ENCODE results near the gene ZNF878. TPM values are rescaled to one million over a fixed set of nuclear protein-coding genes. Genes with fewer than 3 reads are reported as not detected.
A peak's percentile ranks its signal among the peaks of the same experiment; 100 is the strongest.

ZNF878 gene
- total and polyA plus RNA-seq, 5 donors from 2014 or later = 0.22 TPM; not detected in 4

GRCh38 chr19:12015753-12016116 lies 37.0 kb downstream of the ZNF878 start:
- Mint-ChIP-seq H3K36me3 (peaks cover 50% of the 10 kb centered on the region), H3K9me3 (peaks cover 0 to 64% (median 26%) of the 10 kb centered on the region in 7 donors), H3K27me3 (no peaks in the 10 kb centered on the region), H3K27ac (no peak overlapping the region), H3K4me1 (peaks cover 0 to 2% (median 0%) of the 10 kb centered on the region in 4 donors), H3K4me3 (peak overlapping the region in 1 of 4 donors; percentile 81)
- DNase-seq (no peak), ATAC-seq (ENCODE audit: low read depth in 2 of 2) (no peak)
- Histone ChIP-seq H3K36me3 (ENCODE audit: control insufficient read depth, insufficient read depth, low read length) (peaks cover 33% of the 10 kb centered on the region), H3K27me3 (ENCODE audit: control insufficient read depth, insufficient read depth, low read length) (no peaks in the 10 kb centered on the region), H3K9me3 (ENCODE audit: control insufficient read depth in 2 of 2, low read length in 2 of 2) (peaks cover 57 to 97% of the 10 kb centered on the region in 2 experiments), H3K4me1 (ENCODE audit: control insufficient read depth, insufficient read depth, low read length, poor library complexity, severe bottlenecking) (no peaks in the 10 kb centered on the region), H3K4me3 (ENCODE audit: low read depth, low read length) (no peak overlapping the region), H3K27ac (ENCODE audit: insufficient read depth, low read length, poor library complexity, severe bottlenecking) (no peak overlapping the region)

DNA sequence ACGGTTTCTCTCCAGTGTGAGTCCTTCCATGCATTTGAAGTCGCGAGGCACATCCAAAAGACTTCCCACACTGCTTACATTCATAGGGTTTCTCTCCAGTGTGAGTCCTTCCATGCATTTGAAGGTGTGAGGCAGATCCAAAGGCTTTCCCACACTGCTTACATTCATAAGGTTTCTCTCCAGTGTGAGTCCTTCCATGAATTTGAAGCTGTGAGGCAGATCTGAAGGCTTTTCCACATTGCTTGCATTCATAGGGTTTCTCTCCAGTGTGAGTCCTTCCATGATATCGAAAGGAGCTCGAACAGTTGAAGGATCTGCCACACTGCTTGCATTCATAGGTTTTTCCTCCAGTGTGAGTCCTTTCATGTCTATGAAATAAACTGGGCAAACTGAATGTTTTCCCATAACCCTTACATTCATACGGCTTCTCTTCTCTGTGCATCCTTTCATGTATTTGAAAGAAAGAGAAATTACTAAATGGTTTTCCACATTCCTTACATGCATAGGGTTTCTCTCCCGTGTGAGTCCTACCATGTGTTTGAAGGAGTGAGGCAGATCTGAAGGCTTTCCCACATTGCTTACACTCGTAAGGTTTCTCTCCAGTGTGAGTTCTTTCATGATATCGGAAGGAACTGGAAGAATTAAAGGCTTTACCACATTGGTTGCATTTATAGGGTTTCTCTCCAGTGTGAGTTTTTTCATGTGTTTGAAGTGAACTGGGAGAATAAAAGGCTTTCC lies 37.6 kb downstream of the ZNF878 start:
- no peaks in the 10 kb centered on the region for H3K27me3 ChIP-seq (ENCODE audit: control insufficient read depth, insufficient read depth, low read length)
- Mint-ChIP-seq H3K4me1 (peaks cover 0 to 2% (median 0%) of the 10 kb centered on the region in 4 donors), H3K9me3 (peaks cover 0 to 65% (median 25%) of the 10 kb centered on the region in 7 donors), H3K4me3 (peak overlapping the region in 1 of 4 donors; percentile 81), H3K27me3 (no peaks in the 10 kb centered on the region), H3K36me3 (peaks cover 50% of the 10 kb centered on the region), H3K27ac (no peak overlapping the region)
- peaks cover 55 to 93% of the 10 kb centered on the region in 2 experiments for H3K9me3 ChIP-seq (ENCODE audit: control insufficient read depth in 2 of 2, low read length in 2 of 2)
- no peak overlapping the region for H3K4me3 ChIP-seq (ENCODE audit: low read depth, low read length)
- H3K36me3 ChIP-seq (ENCODE audit: control insufficient read depth, insufficient read depth, low read length) = peaks cover 33% of the 10 kb centered on the region
- DNase-seq (no peak), ATAC-seq (ENCODE audit: low read depth in 2 of 2) (no peak)
- no peak overlapping the region for H3K27ac ChIP-seq (ENCODE audit: insufficient read depth, low read length, poor library complexity, severe bottlenecking)
- H3K4me1 ChIP-seq (ENCODE audit: control insufficient read depth, insufficient read depth, low read length, poor library complexity, severe bottlenecking) = no peaks in the 10 kb centered on the region

- Histone ChIP-seq H3K27me3 (ENCODE audit: control insufficient read depth, insufficient read depth, low read length) (no peaks in the 10 kb centered on the region), H3K27ac (ENCODE audit: insufficient read depth, low read length, poor library complexity, severe bottlenecking) (no peak overlapping the region), H3K36me3 (ENCODE audit: control insufficient read depth, insufficient read depth, low read length) (peaks cover 9% of the 10 kb centered on the region), H3K4me3 (ENCODE audit: low read depth, low read length) (no peak overlapping the region), H3K9me3 (ENCODE audit: control insufficient read depth in 2 of 2, low read length in 2 of 2) (peaks cover 7 to 45% of the 10 kb centered on the region in 2 experiments), H3K4me1 (ENCODE audit: control insufficient read depth, insufficient read depth, low read length, poor library complexity, severe bottlenecking) (peaks cover 8% of the 10 kb centered on the region)
- no peak overlapping the region for H3K4me3 Mint-ChIP-seq
- peaks cover 17% of the 10 kb centered on the region for H3K36me3 Mint-ChIP-seq
- H3K27me3 Mint-ChIP-seq = no peaks in the 10 kb centered on the region
- H3K4me1 Mint-ChIP-seq = peaks cover 7 to 26% (median 14%) of the 10 kb centered on the region in 4 donors
- peaks cover 0 to 19% (median 3%) of the 10 kb centered on the region in 7 donors for H3K9me3 Mint-ChIP-seq
- peak in 1 of 3 donors; percentile 49 for DNase-seq
- peak in 1 of 2 donors; percentile 52 for ATAC-seq (ENCODE audit: low read depth in 2 of 2)
- H3K27ac Mint-ChIP-seq = peak overlapping the region in 2 of 3 donors; percentile 45 to 51
These were observed 52.4 kb downstream of the ZNF878 start for GRCh38 chr19:12000152-12000981.

- ATAC-seq (ENCODE audit: low read depth in 2 of 2) = no peak
- H3K4me3 Mint-ChIP-seq = no peak overlapping the region
- H3K4me1 ChIP-seq (ENCODE audit: control insufficient read depth, insufficient read depth, low read length, poor library complexity, severe bottlenecking) = peaks cover 6% of the 10 kb centered on the region
- no peak overlapping the region for H3K27ac Mint-ChIP-seq
- H3K36me3 ChIP-seq (ENCODE audit: control insufficient read depth, insufficient read depth, low read length) = no peaks in the 10 kb centered on the region
- H3K9me3 Mint-ChIP-seq = peaks cover 0 to 14% (median 3%) of the 10 kb centered on the region in 7 donors
- peaks cover 10 to 42% (median 21%) of the 10 kb centered on the region in 4 donors for H3K4me1 Mint-ChIP-seq
- H3K4me3 ChIP-seq (ENCODE audit: low read depth, low read length) = no peak overlapping the region
- no peaks in the 10 kb centered on the region for H3K27me3 Mint-ChIP-seq
- DNase-seq = no peak
- peaks cover 6 to 35% of the 10 kb centered on the region in 2 experiments for H3K9me3 ChIP-seq (ENCODE audit: control insufficient read depth in 2 of 2, low read length in 2 of 2)
- H3K27ac ChIP-seq (ENCODE audit: insufficient read depth, low read length, poor library complexity, severe bottlenecking) = no peak overlapping the region
- no peaks in the 10 kb centered on the region for H3K27me3 ChIP-seq (ENCODE audit: control insufficient read depth, insufficient read depth, low read length)
- peaks cover 21% of the 10 kb centered on the region for H3K36me3 Mint-ChIP-seq
These were observed 57.6 kb downstream of the ZNF878 start for GRCh38 chr19:11995174-11995573.

Other genes starting within 250 kb of the ZNF878 start
- 13.1 TPM for gene ZNF440, start 238.7 kb downstream of the ZNF878 start, total RNA-seq
- 1 to 10 TPM in 3 of 4 donors, under 1 TPM in 1; 0.68 to 5.3 (median 2.7) TPM for gene ZNF440, start 238.7 kb downstream of the ZNF878 start, polyA plus RNA-seq
- 6.0 TPM for gene ZNF439, start 204.2 kb downstream of the ZNF878 start, total RNA-seq
- gene ZNF439, start 204.2 kb downstream of the ZNF878 start, polyA plus RNA-seq = 1 to 10 TPM in 2 of 4 donors, under 1 TPM in 2; 0.60 to 4.6 (median 2.2) TPM
- gene ZNF69, start 165.2 kb downstream of the ZNF878 start, total RNA-seq = 2.0 TPM
- gene ZNF69, start 165.2 kb downstream of the ZNF878 start, polyA plus RNA-seq = 1 to 10 TPM in 2 of 4 donors, under 1 TPM in 2; 0.86 to 2.6 (median 1.5) TPM
- gene ZNF700, start 127.9 kb downstream of the ZNF878 start, total RNA-seq = 17.1 TPM
- gene ZNF700, start 127.9 kb downstream of the ZNF878 start, polyA plus RNA-seq = 1 to 10 TPM; 3.6 to 5.1 (median 4.3) TPM
- 3.2 TPM for gene ZNF763, start 87.9 kb downstream of the ZNF878 start, total RNA-seq
- gene ZNF763, start 87.9 kb downstream of the ZNF878 start, polyA plus RNA-seq = 1 to 10 TPM; 1.9 to 3.0 (median 2.5) TPM
- 0.49 TPM for gene ZNF433, start 17.3 kb downstream of the ZNF878 start, total RNA-seq
- gene ZNF433, start 17.3 kb downstream of the ZNF878 start, polyA plus RNA-seq = 1 to 10 TPM in 3 of 4 donors, under 1 TPM in 1; 0.61 to 3.3 (median 2.1) TPM
- gene ZNF844, start 11.8 kb upstream of the ZNF878 start, total RNA-seq = 5.0 TPM
- gene ZNF844, start 11.8 kb upstream of the ZNF878 start, polyA plus RNA-seq = 1 to 10 TPM; 1.1 to 4.1 (median 2.4) TPM
- 2.4 TPM for gene ZNF20, start 87.4 kb upstream of the ZNF878 start, total RNA-seq
- gene ZNF20, start 87.4 kb upstream of the ZNF878 start, polyA plus RNA-seq = 1 to 10 TPM; 2.5 to 4.8 (median 3.1) TPM
- 2.7 TPM for gene ZNF625, start 103.8 kb upstream of the ZNF878 start, total RNA-seq
- 1 to 10 TPM in 2 of 4 donors, under 1 TPM in 2; 0.24 to 1.9 (median 0.91) TPM for gene ZNF625, start 103.8 kb upstream of the ZNF878 start, polyA plus RNA-seq
- gene ZNF136, start 110.1 kb upstream of the ZNF878 start, total RNA-seq = 32.2 TPM
- 10 to 100 TPM; 11.3 to 22.7 (median 16.8) TPM for gene ZNF136, start 110.1 kb upstream of the ZNF878 start, polyA plus RNA-seq
- gene ZNF44, start 241.9 kb upstream of the ZNF878 start, total RNA-seq = 22.9 TPM
- 10 to 100 TPM; 22.5 to 27.0 (median 24.3) TPM for gene ZNF44, start 241.9 kb upstream of the ZNF878 start, polyA plus RNA-seq